GM19467 (cell line): ENCODE measurements around the gene LEP.
"Not testable (repeated sequence)": the region's sequence is repeated elsewhere in the genome, so short reads cannot be mapped to it uniquely, and the experiment has no call there.

Experiments used
- ATAC-seq: cut with Tn5 transposase; IDR thresholded peaks from one replicate; pipeline ENCODE4 v1.9.1; 2021; ENCODE audit warnings: mild to moderate bottlenecking, moderate library complexity; ENCODE audit not compliant: unreplicated experiment

LEP gene

DNA sequence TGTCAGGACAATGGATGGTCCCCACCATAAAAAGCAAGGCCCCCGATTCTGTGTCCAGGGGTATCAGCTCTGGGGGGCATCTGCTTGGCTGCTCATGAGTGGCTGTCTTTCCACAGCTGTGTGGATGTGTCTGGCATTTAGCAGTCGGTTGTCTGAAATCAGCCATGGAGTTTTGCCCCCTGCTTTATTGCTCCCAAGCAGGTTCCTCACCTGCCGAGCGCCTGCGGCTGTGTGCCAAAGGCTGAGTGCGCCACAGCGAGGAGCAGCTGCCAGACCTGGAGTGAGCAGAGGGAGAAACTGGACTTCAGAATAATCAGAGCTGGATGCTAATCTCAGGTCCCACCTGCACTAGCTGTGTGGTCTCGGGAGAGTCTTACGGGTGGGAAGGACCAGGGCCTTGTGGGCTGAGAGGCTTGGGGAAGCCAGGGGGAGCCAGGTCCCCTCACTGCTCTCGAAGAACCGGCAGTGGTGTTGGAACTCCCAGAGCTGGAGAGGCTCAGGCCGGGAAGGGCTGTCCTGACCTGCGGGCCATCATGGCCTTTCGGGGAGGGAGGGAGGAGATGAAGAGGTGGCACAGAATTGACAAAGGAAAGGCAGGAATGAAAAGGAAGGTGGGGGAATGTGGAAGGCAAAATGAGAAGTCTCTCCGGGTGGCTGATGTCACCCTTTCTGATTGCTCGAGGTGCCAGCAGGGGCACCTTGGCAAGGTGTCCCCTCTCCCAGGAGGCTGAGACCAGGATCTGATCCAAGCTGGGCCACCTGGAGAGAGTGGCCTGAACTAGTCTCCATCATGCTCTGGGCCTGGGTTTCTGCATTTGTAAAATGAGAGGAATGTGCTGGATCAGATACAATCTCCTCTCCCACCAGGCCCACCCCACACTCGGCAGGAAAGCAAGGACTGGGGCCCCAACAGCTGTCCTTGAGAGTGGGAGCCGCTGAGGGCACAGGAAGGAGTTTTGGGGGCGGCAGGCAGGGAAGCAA, 30.2 kb upstream of the LEP start:
- no peak for ATAC-seq

DNA sequence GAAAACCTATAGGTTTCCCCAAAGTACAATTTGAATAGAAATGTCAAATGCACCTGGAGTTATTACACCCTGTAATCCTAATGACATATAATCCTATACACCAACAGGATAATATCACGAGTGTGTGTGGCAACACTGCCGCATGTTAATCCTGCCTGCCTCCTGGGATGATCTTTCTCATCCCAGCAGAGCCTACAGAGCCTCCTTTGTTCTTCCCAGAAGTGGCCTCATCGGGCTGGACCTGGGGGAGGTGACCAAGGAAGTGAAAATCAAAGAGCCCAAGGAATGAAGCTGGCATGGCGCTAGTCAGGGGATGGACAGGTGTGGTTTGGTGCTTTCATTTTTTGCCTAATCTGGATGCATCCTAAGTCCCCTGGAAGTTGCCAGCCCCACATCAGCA, 29.5 kb upstream of the LEP start:
- no peak for ATAC-seq

DNA sequence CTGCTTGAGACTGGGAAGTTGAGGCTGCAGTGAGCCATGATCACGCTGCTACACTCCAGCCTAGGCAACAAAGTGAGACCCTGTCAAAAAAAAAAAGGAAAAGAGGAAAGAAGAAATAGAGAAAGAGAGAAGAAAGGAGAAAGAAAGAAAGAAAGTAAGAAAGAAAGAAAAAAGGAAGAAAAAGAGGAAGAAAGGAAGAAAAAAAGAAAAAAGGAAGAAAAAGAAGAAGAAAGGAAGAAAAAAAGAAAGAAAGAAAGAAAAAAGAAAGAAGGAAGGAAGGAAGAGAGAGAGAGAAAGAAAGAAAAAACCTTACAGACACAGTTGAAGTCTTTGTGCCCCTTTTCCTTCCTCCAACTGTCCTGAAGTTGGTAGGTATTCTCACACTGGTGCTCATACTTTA, 26.6 kb upstream of the LEP start:
- ATAC-seq = no peak

DNA sequence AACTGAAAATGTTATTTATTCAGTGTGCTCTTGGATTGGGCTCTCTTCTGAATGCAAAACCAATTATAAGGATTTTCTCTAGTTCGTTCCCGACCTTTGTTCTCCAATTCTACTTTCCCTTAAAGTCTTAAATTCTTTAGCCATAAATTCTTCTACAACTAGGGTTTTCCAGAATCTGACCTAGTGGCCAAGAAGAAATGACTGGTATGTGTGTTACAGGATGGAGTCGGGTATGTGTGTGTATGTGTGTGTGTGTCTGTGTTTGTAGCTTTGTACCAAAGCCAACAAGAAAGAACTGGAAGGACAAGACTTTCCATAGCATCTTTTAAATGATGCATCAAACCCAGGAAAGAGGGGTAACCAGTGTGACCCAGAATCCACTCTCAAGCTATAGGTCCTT, 25.8 kb upstream of the LEP start:
- no peak for ATAC-seq

DNA sequence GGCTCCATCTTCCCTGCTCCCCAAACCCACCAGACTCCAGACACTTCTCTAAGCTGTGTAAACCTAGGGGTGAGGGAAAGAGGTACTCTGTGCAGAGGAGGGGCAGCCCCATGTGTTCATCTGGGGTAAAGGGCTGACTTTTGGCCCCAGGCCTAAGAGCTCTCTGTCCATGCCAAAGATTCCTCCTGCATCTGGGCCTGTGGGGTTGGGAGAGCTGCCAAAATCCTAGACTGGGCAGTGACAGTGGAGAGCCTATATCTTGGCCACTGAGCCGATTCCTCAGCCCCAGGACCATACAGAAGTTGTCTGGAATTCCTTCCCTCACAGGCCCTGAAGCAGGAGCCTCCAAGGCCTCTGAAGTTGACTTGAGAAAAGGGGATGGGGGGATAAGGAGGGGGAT, 25.3 kb upstream of the LEP start:
- ATAC-seq = no peak

DNA sequence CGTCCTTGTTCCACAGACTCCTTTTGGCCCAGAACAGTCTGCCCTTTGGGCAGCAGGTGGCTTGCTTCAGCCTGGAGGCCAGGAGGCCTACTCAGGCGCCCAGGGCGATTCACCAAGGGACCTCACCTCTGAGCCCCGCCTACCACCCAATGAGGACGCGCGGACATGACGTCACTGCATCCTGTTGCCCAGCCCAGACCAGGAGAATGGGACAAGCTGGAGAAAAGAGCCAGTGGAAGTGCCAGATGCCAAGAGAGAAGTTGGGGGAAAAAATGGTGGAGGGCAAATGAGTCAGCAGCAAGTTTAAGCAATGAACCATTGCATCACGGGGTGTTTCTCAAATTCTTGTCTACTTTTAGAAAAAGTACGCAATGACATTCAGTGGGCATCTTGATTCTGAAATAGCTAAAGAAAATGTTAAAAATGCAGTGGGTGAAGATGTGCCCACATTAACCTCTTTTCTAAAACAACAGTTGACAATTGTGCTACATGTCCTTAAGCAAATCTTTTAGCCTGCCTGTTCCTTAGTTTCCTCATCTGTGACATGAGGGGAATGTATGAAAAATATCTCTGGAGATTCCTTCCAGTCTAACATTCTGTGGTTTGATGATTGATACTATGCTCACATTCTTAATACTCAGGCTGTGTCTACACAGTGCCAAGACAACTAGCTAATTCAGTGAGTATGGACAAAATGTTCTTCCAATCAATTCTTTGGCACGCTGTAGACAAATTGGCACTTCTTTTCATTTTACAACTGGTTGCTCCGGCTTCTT, 23.9 kb upstream of the LEP start:
- ATAC-seq = no peak

DNA sequence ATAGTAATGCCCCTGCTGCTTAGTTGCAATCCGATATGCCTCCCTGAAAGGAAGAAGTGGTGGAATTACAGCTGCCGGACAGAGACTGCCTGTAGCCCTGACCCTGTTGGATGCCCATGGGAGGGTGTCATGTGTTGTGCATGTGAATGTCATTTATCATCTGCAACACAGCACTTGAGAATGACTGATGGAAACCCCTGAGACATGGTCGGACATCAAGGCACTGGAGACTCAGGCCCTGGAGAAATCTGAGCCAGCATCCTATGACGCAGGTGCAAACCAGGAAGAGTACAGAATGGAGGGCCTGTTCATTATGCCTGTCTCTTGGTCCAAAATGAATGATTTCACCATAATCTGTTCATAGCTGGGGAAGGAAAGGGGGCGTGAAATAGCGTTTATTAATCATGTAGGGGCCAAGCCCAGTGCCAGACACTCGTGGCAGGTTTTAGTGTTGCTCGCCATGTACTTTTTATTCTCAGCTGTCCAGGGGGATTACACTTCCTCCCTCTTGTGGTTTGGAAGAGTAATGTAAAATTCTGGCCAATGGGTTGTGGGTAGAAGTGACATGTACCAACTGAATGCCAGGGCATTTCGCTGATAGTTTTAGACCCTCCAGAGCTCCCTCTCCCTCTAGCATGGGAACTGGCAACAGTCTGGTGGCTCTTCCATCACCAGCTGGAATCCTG, 23.0 kb upstream of the LEP start:
- ATAC-seq = no peak

DNA sequence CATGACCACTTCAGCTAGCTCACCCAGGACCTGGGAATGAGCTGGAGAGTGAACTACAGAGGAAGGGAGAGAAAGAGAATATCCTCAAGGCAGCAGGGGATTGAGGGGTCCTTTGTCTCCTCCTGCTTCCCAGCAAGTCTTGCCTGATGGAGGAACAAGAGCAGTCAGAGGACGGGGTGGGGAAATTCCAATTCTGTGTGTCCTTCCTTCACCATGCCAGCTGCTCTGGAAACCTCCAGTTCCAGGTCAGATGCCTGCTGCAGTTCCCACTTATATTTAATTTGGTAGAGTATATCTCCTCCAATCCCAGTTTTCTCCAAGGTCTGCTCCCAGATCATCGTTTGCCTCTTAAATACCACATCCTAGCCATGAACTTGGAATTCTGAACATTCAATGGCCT, 21.4 kb upstream of the LEP start:
- ATAC-seq = no peak

DNA sequence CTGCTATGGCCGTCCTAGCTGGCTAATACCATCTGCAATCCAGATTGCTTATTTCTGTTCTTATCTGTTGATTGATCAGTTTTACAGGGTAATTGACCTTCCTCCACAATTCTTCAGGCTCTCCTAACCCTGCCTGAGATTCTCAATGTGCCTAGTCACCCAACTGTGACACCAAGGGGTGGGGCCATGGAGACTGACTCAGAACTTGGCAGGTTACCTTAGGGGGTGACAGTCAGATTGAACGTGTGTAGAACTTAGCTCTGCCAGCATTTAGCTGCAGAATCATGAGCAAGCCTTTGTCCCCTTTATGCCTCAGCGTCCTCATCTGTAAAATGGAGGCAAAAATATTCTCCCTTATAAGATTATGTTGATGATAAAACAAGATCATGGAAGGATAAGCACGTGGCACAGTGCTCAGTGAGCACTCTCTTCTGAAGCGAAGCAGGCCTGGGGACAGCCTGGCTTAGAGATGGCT, 19.1 kb upstream of the LEP start:
- ATAC-seq = no peak

DNA sequence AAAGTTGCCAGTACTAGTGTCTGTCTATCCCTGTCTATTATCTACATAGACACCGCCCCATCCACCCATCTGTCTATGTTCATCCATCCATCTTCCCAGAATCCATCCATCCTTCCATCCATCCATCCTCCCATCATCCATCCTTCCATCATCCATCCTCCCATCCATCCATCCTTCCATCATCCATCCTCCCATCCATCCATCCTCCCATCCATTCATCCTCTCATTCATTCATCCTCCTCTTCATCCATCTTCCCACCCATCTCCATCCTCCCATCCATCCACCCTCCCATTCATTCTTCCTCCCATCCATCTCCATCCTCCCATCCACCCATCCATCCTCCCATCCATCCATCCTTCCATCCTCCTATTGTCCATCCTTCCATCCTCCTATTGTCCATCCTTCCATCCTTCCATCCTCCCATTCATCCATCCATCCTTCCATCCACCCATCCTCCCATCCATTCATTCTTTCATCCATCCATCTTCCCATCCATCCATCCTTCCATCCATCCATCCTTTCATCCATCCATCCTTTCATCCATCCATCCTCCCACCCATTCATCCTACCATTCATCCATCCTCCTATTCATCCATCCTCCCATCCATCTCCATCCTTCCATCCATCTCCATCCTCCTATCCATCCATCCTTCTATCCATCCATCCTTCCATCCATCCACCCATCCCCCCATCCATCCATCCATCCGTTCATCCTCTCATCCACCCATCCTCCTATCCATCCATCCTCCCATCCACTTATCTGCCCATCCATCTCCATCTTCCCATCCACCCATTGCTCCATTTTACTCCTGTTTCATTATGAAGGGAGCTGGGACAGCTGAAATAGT, 14.7 kb upstream of the LEP start:
- no peak for ATAC-seq

DNA sequence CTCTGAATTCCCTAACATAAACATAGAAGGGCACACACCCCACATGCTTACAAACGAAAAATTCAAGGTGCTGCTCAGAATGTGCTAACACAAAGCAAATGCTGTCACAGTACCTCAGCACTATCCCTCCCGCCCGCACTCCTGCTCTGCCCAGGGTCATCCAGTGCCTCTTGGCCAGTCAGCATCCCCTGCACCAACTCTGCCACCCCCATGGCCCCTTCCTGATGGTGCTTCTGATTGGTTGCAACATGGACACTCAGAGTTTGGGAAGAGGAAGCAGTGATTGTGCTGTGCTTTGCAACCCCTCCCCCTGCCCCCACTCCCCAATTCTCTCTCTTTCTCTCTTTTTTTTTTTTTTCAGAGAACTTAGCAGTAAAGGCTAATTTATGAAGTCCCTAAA, 13.8 kb upstream of the LEP start:
- no peak for ATAC-seq

DNA sequence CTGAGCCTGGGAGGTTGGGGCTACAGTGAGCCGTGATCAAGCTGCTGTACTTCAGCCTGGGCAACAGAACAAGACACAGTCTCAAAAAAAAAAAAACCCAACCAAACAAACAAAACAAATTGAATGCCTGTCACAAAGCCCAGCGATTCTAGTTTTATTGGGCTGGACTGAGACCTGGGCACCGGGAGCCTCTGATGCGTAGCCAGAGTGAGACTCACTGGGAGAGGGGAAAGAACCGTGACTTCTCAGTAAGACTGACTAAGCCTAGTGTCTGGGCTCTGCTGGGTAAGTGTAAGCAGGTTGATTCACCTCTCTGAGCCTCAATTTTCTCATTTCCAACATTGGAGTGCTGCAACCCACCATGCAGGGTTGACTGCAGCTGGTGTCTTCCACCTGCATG, 10.1 kb upstream of the LEP start:
- ATAC-seq = no peak

DNA sequence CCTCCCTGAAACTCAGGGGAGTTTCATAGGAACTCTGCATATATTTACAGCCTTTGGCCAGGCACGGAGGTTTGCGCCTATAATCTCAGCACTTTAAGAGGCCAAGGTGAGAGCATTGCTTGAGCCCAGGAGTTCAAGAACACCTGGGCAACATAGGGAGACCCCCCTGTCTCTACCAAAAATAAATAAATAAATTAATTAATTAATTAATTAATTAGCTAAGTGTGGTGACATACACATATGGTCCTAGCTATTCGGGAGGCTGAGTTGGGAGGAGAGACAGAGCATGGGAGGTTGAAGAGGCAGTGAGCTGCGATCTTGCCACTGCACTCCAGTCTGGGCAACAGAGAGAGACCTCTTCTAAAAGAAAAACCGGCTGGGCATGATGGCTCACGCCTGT, 9.4 kb upstream of the LEP start:
- no peak for ATAC-seq

DNA sequence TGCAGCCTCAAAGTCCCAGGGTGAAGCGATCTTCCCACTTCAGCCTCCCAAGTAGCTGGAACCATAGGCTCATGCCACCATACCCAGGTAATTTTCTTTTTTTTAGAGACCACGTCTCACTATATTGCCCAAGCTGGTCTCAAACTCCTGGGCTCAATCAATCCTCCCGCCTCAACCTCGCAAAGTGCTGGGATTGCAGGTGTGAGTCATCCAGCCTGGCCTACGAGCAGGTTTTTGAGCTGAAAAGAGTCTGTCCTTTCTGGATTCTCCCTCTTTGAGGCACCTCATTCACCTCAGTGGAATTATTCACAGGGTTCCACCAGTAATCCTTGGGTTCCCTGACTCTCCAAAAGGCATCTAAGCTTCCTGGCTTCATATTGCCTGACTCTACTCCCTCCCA, 7.6 kb upstream of the LEP start:
- ATAC-seq = no peak

DNA sequence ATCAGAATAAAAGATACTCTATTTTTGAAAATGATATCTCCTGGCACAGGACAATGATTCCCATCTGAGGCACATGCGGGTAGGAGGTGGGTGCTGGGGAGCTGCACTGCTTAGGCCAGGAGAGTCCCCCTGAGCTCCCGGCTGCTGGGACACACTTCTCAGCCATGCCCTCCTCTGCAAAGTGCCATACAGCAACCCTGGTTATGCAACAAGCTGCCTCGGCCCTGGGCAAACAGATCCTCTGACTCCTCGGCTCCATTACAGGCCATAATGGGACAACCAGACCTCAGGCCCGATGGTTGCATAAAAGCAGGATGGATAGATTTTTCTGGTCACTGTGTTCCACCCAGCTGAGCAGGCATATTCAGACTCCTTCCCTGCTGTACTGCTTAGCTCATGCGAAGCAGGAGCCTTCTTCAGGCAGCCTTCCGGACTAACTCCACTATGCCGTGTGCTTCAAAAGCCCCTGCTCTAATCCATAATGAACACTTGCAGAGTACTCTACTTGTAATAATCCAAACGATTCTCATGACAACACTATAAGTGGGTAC, 6.5 kb upstream of the LEP start:
- no peak for ATAC-seq

DNA sequence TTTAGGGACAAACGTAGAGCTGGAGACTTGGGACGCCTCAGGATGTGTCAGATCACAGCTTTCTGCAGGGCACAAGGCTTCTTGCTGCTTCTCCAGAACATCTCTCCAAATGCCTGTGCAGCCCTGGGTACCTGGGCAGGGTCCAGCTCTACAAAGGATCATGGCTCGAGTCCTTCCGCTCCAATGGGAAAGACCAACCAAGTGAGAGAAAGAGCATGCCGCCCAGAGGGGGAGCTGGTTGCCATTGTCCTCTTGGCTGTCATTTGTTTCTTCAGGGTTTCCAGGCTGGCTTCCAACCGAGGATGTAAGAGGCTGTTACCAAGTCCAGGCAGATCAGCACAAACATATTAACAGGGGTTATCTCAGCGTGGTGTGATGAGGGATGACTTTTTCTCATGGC, 5.6 kb upstream of the LEP start:
- no peak for ATAC-seq

DNA sequence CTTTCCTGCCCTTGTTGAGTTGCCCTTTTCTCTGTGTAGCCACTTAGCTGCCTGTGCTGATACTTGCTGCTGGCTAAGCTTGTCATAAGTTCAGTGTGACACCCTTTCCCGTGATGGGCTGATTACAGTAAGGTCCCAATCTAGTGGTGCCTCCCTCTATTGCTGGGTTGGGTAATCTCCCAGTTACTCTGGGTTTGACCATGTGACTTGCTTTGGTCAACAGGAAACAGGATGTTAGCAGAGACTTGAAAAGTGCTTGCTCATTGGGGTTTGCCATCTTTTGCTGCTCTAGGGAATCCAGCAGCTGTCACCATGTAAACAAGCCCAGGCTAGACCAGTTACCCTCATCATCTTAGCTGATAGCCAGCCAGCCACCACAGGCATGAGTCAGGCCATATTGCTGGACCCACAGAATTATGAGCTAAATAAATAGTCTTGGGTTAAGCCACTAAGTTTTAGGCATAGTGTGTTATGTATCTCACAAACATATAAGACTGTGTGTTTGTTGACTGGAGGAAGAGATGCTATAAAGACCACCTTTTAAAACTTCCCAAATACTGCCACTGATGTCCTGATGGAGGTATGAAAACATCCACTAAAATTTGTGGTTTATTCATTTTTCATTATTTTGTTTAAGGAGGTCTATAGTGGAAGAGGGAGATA, 4.0 kb upstream of the LEP start:
- peak; percentile 64 for ATAC-seq

DNA sequence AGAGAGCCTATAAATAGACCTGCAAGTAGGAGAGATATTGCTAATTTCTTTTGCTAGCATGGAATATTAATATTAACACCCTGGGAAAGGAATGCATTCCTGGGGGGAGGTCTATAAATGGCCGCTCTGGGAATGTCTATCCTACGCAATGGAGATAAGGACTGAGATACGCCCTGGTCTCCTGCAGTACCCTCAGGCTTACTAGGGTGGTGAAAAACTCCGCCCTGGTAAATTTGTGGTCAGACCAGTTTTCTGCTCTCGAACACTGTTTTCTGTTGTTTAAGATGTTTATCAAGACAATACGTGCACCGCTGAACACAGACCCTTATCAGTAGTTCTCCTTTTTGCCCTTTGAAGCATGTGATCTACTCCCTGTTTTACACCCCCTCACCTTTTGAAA, 1.9 kb upstream of the LEP start:
- not testable (repeated sequence) for ATAC-seq

DNA sequence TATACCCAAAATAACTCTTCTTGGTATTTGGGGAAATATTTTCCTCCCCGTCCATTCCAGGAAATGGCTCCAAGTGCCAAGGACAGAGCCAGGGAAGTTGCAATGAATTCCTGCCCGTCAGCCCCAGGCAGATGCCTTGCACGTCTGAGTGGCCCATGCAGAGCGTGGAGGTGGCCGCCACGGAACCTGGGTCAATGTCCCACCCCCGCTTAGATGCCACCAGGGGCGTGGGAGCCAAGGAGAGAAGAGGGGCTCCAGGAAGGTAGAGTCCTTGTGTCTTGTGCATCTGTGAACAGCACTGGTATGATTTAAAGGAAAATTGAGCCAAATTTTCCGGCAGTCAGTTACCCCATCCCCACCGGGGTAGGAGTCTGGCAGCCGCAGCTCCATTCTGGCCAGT, 1.6 kb downstream of the LEP start:
- no peak for ATAC-seq

DNA sequence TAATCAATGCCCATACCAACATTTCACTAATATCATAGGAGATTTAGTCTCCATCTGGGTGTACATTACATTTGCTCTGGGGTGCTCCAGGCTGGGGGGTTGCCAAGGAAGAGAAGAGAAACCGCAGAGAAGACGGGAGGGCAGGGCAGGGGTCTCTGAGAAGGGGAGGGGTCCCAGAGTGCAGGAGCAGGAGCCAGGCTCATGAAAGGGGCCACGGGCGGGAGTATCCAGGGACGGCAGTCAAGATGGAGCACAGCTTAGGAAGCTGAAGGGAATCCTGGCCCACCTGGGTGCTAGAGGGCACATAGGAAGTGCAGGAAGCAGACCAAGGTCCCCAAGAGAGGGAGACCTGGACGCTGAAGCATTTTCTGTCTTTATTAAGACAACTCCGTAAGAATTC, 2.2 kb downstream of the LEP start:
- ATAC-seq = no peak
